ENCODE results near the gene MS4A14. TPM values are rescaled to one million over a fixed set of nuclear protein-coding genes. Genes with fewer than 3 reads are reported as not detected.
A peak's percentile ranks its signal among the peaks of the same experiment; 100 is the strongest.

The MS4A14 gene
- total RNA-seq, 4 donors from 2014 or later: 0.57 to 15.7 (median 2.7) TPM

GRCh38 chr11:60393016-60393415, 3.2 kb upstream of the MS4A14 start:
- no peak for DNase-seq
- Histone ChIP-seq H3K27ac (no peak overlapping the region), H3K36me3 (no peaks in the 10 kb centered on the region), H3K27me3 (no peaks in the 10 kb centered on the region), H3K4me1 (no peaks in the 10 kb centered on the region), H3K4me3 (no peak overlapping the region), H3K9me3 (no peaks in the 10 kb centered on the region)
- TF ChIP-seq, protein P1, sequence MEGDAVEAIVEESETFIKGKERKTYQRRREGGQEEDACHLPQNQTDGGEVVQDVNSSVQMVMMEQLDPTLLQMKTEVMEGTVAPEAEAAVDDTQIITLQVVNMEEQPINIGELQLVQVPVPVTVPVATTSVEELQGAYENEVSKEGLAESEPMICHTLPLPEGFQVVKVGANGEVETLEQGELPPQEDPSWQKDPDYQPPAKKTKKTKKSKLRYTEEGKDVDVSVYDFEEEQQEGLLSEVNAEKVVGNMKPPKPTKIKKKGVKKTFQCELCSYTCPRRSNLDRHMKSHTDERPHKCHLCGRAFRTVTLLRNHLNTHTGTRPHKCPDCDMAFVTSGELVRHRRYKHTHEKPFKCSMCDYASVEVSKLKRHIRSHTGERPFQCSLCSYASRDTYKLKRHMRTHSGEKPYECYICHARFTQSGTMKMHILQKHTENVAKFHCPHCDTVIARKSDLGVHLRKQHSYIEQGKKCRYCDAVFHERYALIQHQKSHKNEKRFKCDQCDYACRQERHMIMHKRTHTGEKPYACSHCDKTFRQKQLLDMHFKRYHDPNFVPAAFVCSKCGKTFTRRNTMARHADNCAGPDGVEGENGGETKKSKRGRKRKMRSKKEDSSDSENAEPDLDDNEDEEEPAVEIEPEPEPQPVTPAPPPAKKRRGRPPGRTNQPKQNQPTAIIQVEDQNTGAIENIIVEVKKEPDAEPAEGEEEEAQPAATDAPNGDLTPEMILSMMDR (IDR thresholded peaks at IDR 0.05): no peak
- no peak for TF ChIP-seq POLR2A (IDR thresholded peaks at IDR 0.05)

- Histone ChIP-seq H3K27me3 (no peaks in the 10 kb centered on the region), H3K27ac (no peak overlapping the region), H3K4me3 (no peak overlapping the region), H3K4me1 (no peaks in the 10 kb centered on the region), H3K9me3 (no peaks in the 10 kb centered on the region), H3K36me3 (no peaks in the 10 kb centered on the region)
- DNase-seq: no peak
- TF ChIP-seq, protein P1 (IDR thresholded peaks at IDR 0.05): no peak
- no peak for TF ChIP-seq POLR2A (IDR thresholded peaks at IDR 0.05)
Measured at GRCh38 chr11:60394666-60395380, 1.4 kb upstream of the MS4A14 start.

GRCh38 chr11:60396799-60397198, 540 bp downstream of the MS4A14 start:
- no peaks in the 10 kb centered on the region for H3K27me3 ChIP-seq
- peak in 1 of 3 donors; percentile 44 for DNase-seq
- no peak overlapping the region for H3K4me3 ChIP-seq
- TF ChIP-seq POLR2A (IDR thresholded peaks at IDR 0.05): no peak
- TF ChIP-seq, protein P1 (IDR thresholded peaks at IDR 0.05): no peak
- H3K4me1 ChIP-seq: no peaks in the 10 kb centered on the region
- no peaks in the 10 kb centered on the region for H3K9me3 ChIP-seq
- H3K27ac ChIP-seq: peak overlapping the region in 1 of 4 donors; percentile 61
- no peaks in the 10 kb centered on the region for H3K36me3 ChIP-seq

- Histone ChIP-seq H3K9me3 (no peaks in the 10 kb centered on the region), H3K4me1 (no peaks in the 10 kb centered on the region), H3K36me3 (no peaks in the 10 kb centered on the region), H3K27me3 (no peaks in the 10 kb centered on the region), H3K27ac (no peak overlapping the region), H3K4me3 (no peak overlapping the region)
- TF ChIP-seq POLR2A (IDR thresholded peaks at IDR 0.05): no peak
- TF ChIP-seq, protein P1 (IDR thresholded peaks at IDR 0.05): no peak
- no peak for DNase-seq
Measured at GRCh38 chr11:60420015-60420414, 23.8 kb downstream of the MS4A14 start.

GRCh38 chr11:60422609-60423008, 26.4 kb downstream of the MS4A14 start:
- no peak for TF ChIP-seq POLR2A (IDR thresholded peaks at IDR 0.05)
- TF ChIP-seq, protein P1 (IDR thresholded peaks at IDR 0.05): no peak
- Histone ChIP-seq H3K27me3 (no peaks in the 10 kb centered on the region), H3K4me1 (no peaks in the 10 kb centered on the region), H3K27ac (no peak overlapping the region), H3K36me3 (no peaks in the 10 kb centered on the region), H3K9me3 (no peaks in the 10 kb centered on the region), H3K4me3 (no peak overlapping the region)
- DNase-seq: no peak

Measured in Peyer's patch (tissue), 4 donors.